ENCODE data around the gene CFAP53.

CFAP53 gene

DNA sequence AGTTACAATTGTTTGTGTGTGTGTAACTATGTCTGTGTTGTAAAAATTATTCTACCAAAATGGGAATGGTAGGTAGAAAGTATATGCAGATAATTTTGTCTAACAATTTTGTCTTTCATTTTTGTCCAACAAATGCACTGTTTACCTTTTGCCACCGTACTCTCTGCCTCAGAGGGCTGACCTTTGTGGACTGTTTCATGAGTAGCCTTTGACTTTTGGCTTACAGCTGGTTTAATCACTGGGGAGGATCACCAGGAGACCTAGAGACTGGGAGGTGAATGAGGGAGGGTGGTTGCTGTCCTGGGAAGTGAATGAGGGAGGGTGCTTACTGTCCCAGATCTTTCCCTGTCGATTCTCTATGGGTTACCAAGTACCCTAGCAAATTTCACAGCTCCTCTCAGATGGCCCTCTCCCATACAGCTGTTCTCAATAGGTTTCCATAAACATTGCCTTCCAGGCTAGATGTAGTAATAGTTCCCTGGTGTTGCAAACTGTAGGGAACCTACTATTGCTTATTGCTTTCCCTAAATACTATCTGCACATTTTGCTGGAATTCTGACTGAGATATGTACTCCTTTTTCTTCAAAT, 47.7 kb upstream of the CFAP53 start:
- TF ChIP-seq ISL1 (CRISPR knock-in tag; IDR thresholded peaks at IDR 0.05) (no peak), ZFP3 (CRISPR knock-in tag; IDR thresholded peaks at IDR 0.05) (no peak), ESRRG (CRISPR knock-in tag; IDR thresholded peaks at IDR 0.05) (no peak), ZNF8 (CRISPR knock-in tag; IDR thresholded peaks at IDR 0.05) (no peak), ZNF565 (CRISPR knock-in tag; conservative IDR thresholded peaks at IDR 0.05; ENCODE audit: low read depth) (no peak), ARNTL (CRISPR knock-in tag; IDR thresholded peaks at IDR 0.05; ENCODE audit: borderline replicate concordance, low read depth) (no peak)
- TF ChIP-seq, protein P1, sequence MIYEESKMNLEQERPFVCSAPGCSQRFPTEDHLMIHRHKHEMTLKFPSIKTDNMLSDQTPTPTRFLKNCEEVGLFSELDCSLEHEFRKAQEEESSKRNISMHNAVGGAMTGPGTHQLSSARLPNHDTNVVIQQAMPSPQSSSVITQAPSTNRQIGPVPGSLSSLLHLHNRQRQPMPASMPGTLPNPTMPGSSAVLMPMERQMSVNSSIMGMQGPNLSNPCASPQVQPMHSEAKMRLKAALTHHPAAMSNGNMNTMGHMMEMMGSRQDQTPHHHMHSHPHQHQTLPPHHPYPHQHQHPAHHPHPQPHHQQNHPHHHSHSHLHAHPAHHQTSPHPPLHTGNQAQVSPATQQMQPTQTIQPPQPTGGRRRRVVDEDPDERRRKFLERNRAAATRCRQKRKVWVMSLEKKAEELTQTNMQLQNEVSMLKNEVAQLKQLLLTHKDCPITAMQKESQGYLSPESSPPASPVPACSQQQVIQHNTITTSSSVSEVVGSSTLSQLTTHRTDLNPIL (CRISPR knock-in tag; IDR thresholded peaks at IDR 0.05; ENCODE audit: low read depth) = no peak

DNA sequence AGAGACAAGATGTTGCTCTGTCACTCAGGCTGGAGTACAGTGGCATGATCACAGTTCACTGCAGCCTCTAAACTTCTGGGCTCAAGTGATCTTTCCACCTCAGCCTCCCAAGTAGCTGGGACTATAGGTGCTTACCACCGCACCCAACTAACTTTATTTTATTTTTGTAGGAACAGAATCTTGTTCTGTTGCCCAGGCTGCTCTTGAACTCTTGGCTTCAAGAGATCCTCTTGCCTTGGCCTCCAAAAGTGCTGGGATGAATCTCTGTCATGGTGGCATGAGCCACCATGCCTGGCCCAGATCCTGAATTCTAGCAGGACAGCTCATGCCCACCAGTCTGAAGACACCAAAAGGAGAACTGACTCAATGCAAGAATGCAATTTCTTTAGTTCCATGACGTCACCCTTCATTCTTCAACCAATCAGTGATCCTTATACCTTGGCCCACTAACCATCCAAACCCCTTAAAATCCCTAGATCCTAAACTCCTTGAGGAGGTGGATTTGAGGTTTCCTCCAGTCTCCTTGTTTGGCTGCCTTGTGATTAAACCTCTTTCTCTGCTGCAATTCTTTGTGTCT, 46.8 kb upstream of the CFAP53 start:
- no peak for ATAC-seq
- TF ChIP-seq ZNF70 (CRISPR knock-in tag; IDR thresholded peaks at IDR 0.05) (no peak), RARB (CRISPR knock-in tag; IDR thresholded peaks at IDR 0.05) (no peak), ZFP30 (CRISPR knock-in tag; IDR thresholded peaks at IDR 0.05) (no peak), GLIS3 (CRISPR knock-in tag; IDR thresholded peaks at IDR 0.05) (no peak), PPARA (CRISPR knock-in tag; IDR thresholded peaks at IDR 0.05; ENCODE audit: borderline replicate concordance) (no peak), BACH2 (CRISPR knock-in tag; IDR thresholded peaks at IDR 0.05; ENCODE audit: borderline replicate concordance) (no peak), ZNF565 (CRISPR knock-in tag; conservative IDR thresholded peaks at IDR 0.05; ENCODE audit: low read depth) (no peak), OSR1 (CRISPR knock-in tag; IDR thresholded peaks at IDR 0.05) (no peak), ISL1 (CRISPR knock-in tag; IDR thresholded peaks at IDR 0.05) (no peak)

More for the DNA sequence above, 47.7 kb upstream of the CFAP53 start:
- no peak for ATAC-seq

GRCh38 chr18:50312296-50313030, 46.2 kb upstream of the CFAP53 start:
- no peak for ATAC-seq
- TF ChIP-seq ZNF8 (CRISPR knock-in tag; IDR thresholded peaks at IDR 0.05) = no peak
- no peak for TF ChIP-seq CSDC2 (CRISPR knock-in tag; IDR thresholded peaks at IDR 0.05)
- no peak for TF ChIP-seq SNAI2 (CRISPR knock-in tag; IDR thresholded peaks at IDR 0.05)
- TF ChIP-seq BACH2 (CRISPR knock-in tag; IDR thresholded peaks at IDR 0.05; ENCODE audit: borderline replicate concordance) = no peak
- TF ChIP-seq TOX (CRISPR knock-in tag; IDR thresholded peaks at IDR 0.05; ENCODE audit: borderline replicate concordance) = no peak
- TF ChIP-seq ARNTL (CRISPR knock-in tag; IDR thresholded peaks at IDR 0.05; ENCODE audit: borderline replicate concordance, low read depth) = no peak
- TF ChIP-seq ZC3H10 (CRISPR knock-in tag; IDR thresholded peaks at IDR 0.05) = no peak
- TF ChIP-seq TCF4 (CRISPR knock-in tag; IDR thresholded peaks at IDR 0.05; ENCODE audit: borderline replicate concordance) = no peak
- no peak for TF ChIP-seq PPARA (CRISPR knock-in tag; IDR thresholded peaks at IDR 0.05; ENCODE audit: borderline replicate concordance)
- no peak for TF ChIP-seq ZFP3 (CRISPR knock-in tag; IDR thresholded peaks at IDR 0.05)
- TF ChIP-seq PATZ1 (CRISPR knock-in tag; IDR thresholded peaks at IDR 0.05; ENCODE audit: borderline replicate concordance) = no peak

- TF ChIP-seq POU6F1 (CRISPR knock-in tag; IDR thresholded peaks at IDR 0.05; ENCODE audit: borderline replicate concordance, low read depth) = no peak
- TF ChIP-seq GLIS3 (CRISPR knock-in tag; IDR thresholded peaks at IDR 0.05) = no peak
- TF ChIP-seq PATZ1 (CRISPR knock-in tag; IDR thresholded peaks at IDR 0.05; ENCODE audit: borderline replicate concordance) = no peak
- TF ChIP-seq ZFP3 (CRISPR knock-in tag; IDR thresholded peaks at IDR 0.05) = no peak
- TF ChIP-seq TCF4 (CRISPR knock-in tag; IDR thresholded peaks at IDR 0.05; ENCODE audit: borderline replicate concordance) = no peak
- TF ChIP-seq ESRRG (CRISPR knock-in tag; IDR thresholded peaks at IDR 0.05) = no peak
- TF ChIP-seq TSHZ2 (CRISPR knock-in tag; IDR thresholded peaks at IDR 0.05) = no peak
- no peak for TF ChIP-seq CSRNP3 (CRISPR knock-in tag; IDR thresholded peaks at IDR 0.05)
- TF ChIP-seq RARB (CRISPR knock-in tag; IDR thresholded peaks at IDR 0.05) = no peak
- no peak for TF ChIP-seq OSR1 (CRISPR knock-in tag; IDR thresholded peaks at IDR 0.05)
- no peak for ATAC-seq
Observed at GRCh38 chr18:50311650-50312049, 45.4 kb upstream of the CFAP53 start.

Data from SK-N-SH treated with all-trans-retinoic acid at 6 μM for 48 hours (cell line).